HepG2 (cell line): ENCODE results near the gene LEMD1. TPM values are rescaled to one million over a fixed set of nuclear protein-coding genes. Genes with fewer than 3 reads are reported as not detected.

Source experiments
- ATAC-seq: fragments of 200-7000 bp; cut with Tn5 transposase; 3 replicates; pipeline ENCODE4 v1.9.1; 2020; ENCODE audit warnings: mild to moderate bottlenecking, moderate library complexity
- BruUV-seq: library from RNA; stranded (reverse); fragments of 400-500 nt; replicated peaks from 2 replicates; lab custom pipeline; 2021; lab: Mats Ljungman, UMichigan
- CTCF ChIA-PET: fragments of 300-600 bp; formaldehyde crosslinking; extraction: SDS; loops from one replicate; lab custom pipeline; 2021; ENCODE audit warnings: low total read pairs, inconsistent platforms, low intra/inter-chr PET ratio; lab: Yijun Ruan, JAX
- POLR2A ChIA-PET: fragments of 350-600 bp; sonication (Branson Sonifier 250); formaldehyde crosslinking; loops from one replicate; lab custom pipeline; 2020; ENCODE audit warnings: antibody characterized with exemption, inconsistent platforms; lab: Yijun Ruan, JAX
- DNase-seq: peaks from one replicate; pipeline ENCODE4 v3.0.0-alpha.2; 2015; ENCODE audit warnings: low spot score
- FAIRE-seq: peaks from 3 replicates; lab custom pipeline; 2011; peaks lifted over from hg19 to GRCh38; lab: Jason Lieb, UNC
- H2AFZ ChIP-seq: one replicate; pipeline ENCODE4 v1.6.1; 2011; ENCODE audit warnings: low read length, inconsistent platforms
- H3K27ac ChIP-seq: fragments of 300-600 bp; 3 replicates; pipeline ENCODE4 v1.8.0; 2011; ENCODE audit warnings: mixed run types, mild to moderate bottlenecking, mixed read lengths, low read length, inconsistent platforms; ENCODE audit not compliant: insufficient read depth; ENCODE audit errors: extremely low read length
- H3K27me3 ChIP-seq, 2 experiments: fragments of 200-600 bp in 1 of 2; 2 replicates in 1 of 2; 3 replicates in 1 of 2; pipeline versions ENCODE4 v1.6.0 to v1.8.0; 2011; ENCODE audit warnings: low read length in 2 of 2, mild to moderate bottlenecking in 2 of 2, moderate library complexity in 2 of 2, inconsistent platforms in 1 of 2; ENCODE audit not compliant: insufficient read depth in 2 of 2, control insufficient read depth in 1 of 2
- H3K36me3 ChIP-seq, 2 experiments: fragments of 200-600 bp in 1 of 2; replicated peaks in 1 of 2; 2 replicates in 1 of 2; 3 replicates in 1 of 2; pipeline versions ENCODE4 v1.5.1 to v1.8.0; 2011; ENCODE audit warnings: low read length in 2 of 2, inconsistent platforms in 1 of 2; ENCODE audit not compliant: insufficient read depth in 2 of 2, control insufficient read depth in 1 of 2
- H3K4me1 ChIP-seq: 2 replicates; pipeline ENCODE4 v1.5.1; 2012; ENCODE audit warnings: low read length, inconsistent platforms; ENCODE audit not compliant: insufficient read depth
- H3K4me2 ChIP-seq: 2 replicates; pipeline ENCODE4 v1.6.0; 2011; ENCODE audit warnings: low read depth, low read length, inconsistent platforms
- H3K4me3 ChIP-seq, 3 experiments: fragments of 200-600 bp in 1 of 3; sonication (generic), shearing (Covaris generic) in 1 of 3; replicated peaks in 1 of 3; 2 replicates each; pipeline ENCODE4 v1.5.1; 2011 to 2016; ENCODE audit warnings: low read length in 3 of 3, inconsistent platforms in 2 of 3, low read depth in 2 of 3, mild to moderate bottlenecking in 2 of 3, control low read depth in 1 of 3, mixed read lengths in 1 of 3; ENCODE audit not compliant: insufficient read depth in 1 of 3
- H3K79me2 ChIP-seq: one replicate; pipeline ENCODE4 v1.6.1; 2011; ENCODE audit warnings: low read length, inconsistent platforms; ENCODE audit not compliant: insufficient read depth
- H3K9ac ChIP-seq: 2 replicates; pipeline ENCODE4 v1.6.0; 2011; ENCODE audit warnings: mild to moderate bottlenecking, low read depth, low read length, inconsistent platforms; ENCODE audit not compliant: insufficient read depth
- H3K9me3 ChIP-seq: 2 replicates; pipeline ENCODE4 v1.5.1; 2012; ENCODE audit warnings: mild to moderate bottlenecking, low read length
- H4K20me1 ChIP-seq: 2 replicates; pipeline ENCODE4 v1.6.0; 2011; ENCODE audit warnings: inconsistent platforms, mild to moderate bottlenecking, low read length, moderate library complexity; ENCODE audit not compliant: insufficient read depth
- CBX1 ChIP-seq: IDR thresholded peaks from one replicate; pipeline ENCODE4 v1.6.1; 2016; ENCODE audit warnings: antibody characterized with exemption, low read depth
- MXI1 ChIP-seq: IDR thresholded peaks from 3 replicates; pipeline ENCODE4 v1.6.1; 2012; ENCODE audit warnings: low read depth, low read length, inconsistent platforms, borderline replicate concordance
- NFE2 ChIP-seq: sonication (generic); formaldehyde crosslinking; IDR thresholded peaks from 2 replicates; pipeline ENCODE4 v1.4.0; 2020; ENCODE audit warnings: missing genetic modification reagents
- RBM22 ChIP-seq: fragments of 200-400 bp; formaldehyde crosslinking; optimal IDR thresholded peaks from 2 replicates; pipeline ENCODE3; 2017; ENCODE audit warnings: mild to moderate bottlenecking, low read length, moderate library complexity
- SMC3 ChIP-seq: IDR thresholded peaks from 2 replicates; pipeline ENCODE4 v1.6.1; 2011; ENCODE audit warnings: low read length, improper control_type of control experiment
- TBL1XR1 ChIP-seq: fragments of 150-350 bp; IDR thresholded peaks from 2 replicates; pipeline ENCODE4 v1.6.1; 2014; ENCODE audit warnings: borderline replicate concordance, low read length; ENCODE audit not compliant: partially characterized antibody
- TBX3 ChIP-seq: fragments of 450-650 bp; IDR thresholded peaks from 2 replicates; pipeline ENCODE4 v1.6.1; 2017; ENCODE audit warnings: antibody characterized with exemption, mild to moderate bottlenecking, inconsistent platforms, borderline replicate concordance
- ZNF501 ChIP-seq: sonication (generic); formaldehyde crosslinking; IDR thresholded peaks from 2 replicates; pipeline ENCODE4 v1.5.1; 2020; ENCODE audit warnings: mild to moderate bottlenecking, moderate library complexity, missing genetic modification reagents
- ZNF781 ChIP-seq: sonication (generic); formaldehyde crosslinking; IDR thresholded peaks from 2 replicates; pipeline ENCODE4 v1.5.1; 2020; ENCODE audit warnings: borderline replicate concordance, mild to moderate bottlenecking, missing genetic modification reagents; ENCODE audit errors: not compliant biosample characterization
- WGBS: methylation state at CpG from one replicate; pipeline ENCODE4 v1.1.6; 2017; ENCODE audit warnings: low lambda C conversion rate; 5-methylcytosine and 5-hydroxymethylcytosine counted together
- in situ Hi-C: cut with HindIII; loops from 2 replicates; pipeline ENCODE4 v1.10.0; 2017; ENCODE audit warnings: low pct_unique_long_range_greater_than_20kb; ENCODE audit not compliant: extremely low pct_ligation_motif_present
- intact Hi-C: fragments of 100-400 bp; cut with micrococcal nuclease; formaldehyde crosslinking; loops from one replicate; pipeline ENCODE4 v1.10.0; 2022; ENCODE audit not compliant: unreplicated experiment
- polyA plus RNA-seq, 8 experiments: library from polyadenylated mRNA; depleted of rRNA in 3 of 8; stranded (reverse) in 7 of 8; unstranded in 1 of 8; fragments of >200 nt; fragmentation: Illumina TruSeq in 4 of 8; extraction: Trizol in 4 of 8; gene quantifications; 2 replicates each; pipeline versions ENCODE4 v1.2.1 to v1.2.3, GENCODE V29; 2011 to 2016; ENCODE audit warnings: low read depth in 4 of 8, missing spikeins in 1 of 8, mixed read lengths in 1 of 8; ENCODE audit not compliant: insufficient read depth in 1 of 8
- total RNA-seq, 5 experiments: library from RNA; depleted of rRNA; stranded (reverse); fragments of >200 nt; fragmentation: Illumina TruSeq; extraction: Trizol; gene quantifications; 2 replicates each; pipeline ENCODE4 v1.2.3, GENCODE V29; 2016; ENCODE audit warnings: low read depth in 1 of 5

The LEMD1 gene
- total and polyA plus RNA-seq, 2 of the 13 experiments (the other 11 are each of a cell fraction or from before 2014, with no cell fraction given) = 1.4 to 2.3 TPM

GRCh38 chr1:205360891-205361290 is 61.0 kb downstream of the LEMD1 start:
- H3K79me2 ChIP-seq = no peaks in the 10 kb centered on the region
- H3K4me3 ChIP-seq = no peak overlapping the region
- TF ChIP-seq SMC3 = no peak
- TF ChIP-seq NFE2 = no peak
- TF ChIP-seq CBX1 = no peak
- TF ChIP-seq TBX3 = no peak
- TF ChIP-seq ZNF781 (CRISPR knock-in tag) = no peak
- no peak for TF ChIP-seq RBM22
- no peak for TF ChIP-seq TBL1XR1
- TF ChIP-seq MXI1 = no peak
- TF ChIP-seq ZNF501 (CRISPR knock-in tag) = no peak
- TF ChIP-seq, all 625 proteins: peak for 0
- Histone ChIP-seq H3K27me3 (peaks cover 0 to 33% of the 10 kb centered on the region in 2 experiments; a peak in 2 of 5 replicates), H2AFZ (no peak overlapping the region), H3K27ac (no peak overlapping the region), H3K9me3 (no peaks in the 10 kb centered on the region), H3K4me2 (no peak overlapping the region), H3K4me1 (0 out of 2 replicates have a peak, but pooled peaks cover 4% of the 10 kb centered on the region), H4K20me1 (no peaks in the 10 kb centered on the region), H3K9ac (no peak overlapping the region), H3K36me3 (no peaks in the 10 kb centered on the region)
- ChIA-PET CTCF (no interaction called here), POLR2A (no interaction called here)
- FAIRE-seq (no peak), ATAC-seq (no peak), DNase-seq (no peak)
- WGBS = 43% methylated on average over 4 of the region's 4 CpGs
- in situ Hi-C loops (no loop called here), intact Hi-C loops (no loop called here)
- BruUV-seq = no TSS peak
